GM18858 (cell line): Measurements from ENCODE around the gene PIAS3.

Experiments used
- ATAC-seq: cut with Tn5 transposase; IDR thresholded peaks from one replicate; pipeline ENCODE4 v1.9.1; 2021; ENCODE audit not compliant: unreplicated experiment

The PIAS3 gene

DNA sequence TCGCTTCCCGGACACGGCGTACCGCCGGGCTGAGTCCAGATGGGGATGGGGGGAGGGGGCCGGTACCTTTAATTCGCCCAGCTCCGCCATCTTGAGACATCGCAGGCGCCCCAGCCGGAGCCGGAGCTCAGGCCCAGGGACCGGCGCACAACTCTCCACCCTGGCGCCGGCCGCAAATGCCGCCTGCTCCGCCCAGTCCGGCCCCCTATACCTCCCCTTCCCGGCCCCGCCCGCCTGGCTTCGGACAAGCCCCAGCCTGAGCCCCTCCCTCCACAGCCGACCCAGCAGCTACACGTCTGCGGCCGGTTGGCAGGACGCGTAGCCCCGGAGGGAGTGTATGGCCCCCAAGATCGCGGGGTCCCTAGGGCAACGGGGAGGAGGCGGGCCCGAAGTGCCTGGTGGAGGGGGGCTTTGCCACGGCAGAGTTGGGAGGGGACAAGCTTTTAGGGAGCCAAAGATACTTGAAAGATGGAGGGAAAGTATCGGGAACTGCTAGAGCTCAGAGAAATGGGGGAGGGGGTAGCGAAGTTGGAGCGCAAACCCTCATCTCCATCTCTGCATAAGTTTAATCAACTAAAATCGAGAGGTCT, at the start of gene PIAS3:
Gene PIAS3 (minus strand): TSS at position 181 of the 590 bp plus-strand sequence. CDS start 91 bp downstream, at position 90.
- peak; percentile 73 for ATAC-seq

DNA sequence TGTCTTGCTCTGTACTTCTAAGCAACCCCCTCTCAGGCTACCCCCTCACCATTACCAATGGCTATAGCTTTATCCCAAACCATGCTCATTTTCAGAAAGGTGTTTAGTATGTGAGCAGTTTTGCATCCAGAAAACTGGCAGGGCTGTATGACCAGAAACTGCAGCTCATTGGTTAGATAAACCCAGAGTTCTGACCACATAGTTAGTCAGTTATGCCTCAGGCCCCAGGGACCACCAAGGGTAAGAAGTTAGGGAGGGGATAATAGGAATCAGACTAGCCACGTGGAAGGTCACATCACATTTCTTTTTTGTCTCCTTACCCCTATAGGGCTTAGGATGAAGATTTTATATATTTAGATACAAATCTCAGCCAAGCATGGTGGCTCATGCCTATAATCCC, 49.8 kb upstream of the PIAS3 start:
- no peak for ATAC-seq

DNA sequence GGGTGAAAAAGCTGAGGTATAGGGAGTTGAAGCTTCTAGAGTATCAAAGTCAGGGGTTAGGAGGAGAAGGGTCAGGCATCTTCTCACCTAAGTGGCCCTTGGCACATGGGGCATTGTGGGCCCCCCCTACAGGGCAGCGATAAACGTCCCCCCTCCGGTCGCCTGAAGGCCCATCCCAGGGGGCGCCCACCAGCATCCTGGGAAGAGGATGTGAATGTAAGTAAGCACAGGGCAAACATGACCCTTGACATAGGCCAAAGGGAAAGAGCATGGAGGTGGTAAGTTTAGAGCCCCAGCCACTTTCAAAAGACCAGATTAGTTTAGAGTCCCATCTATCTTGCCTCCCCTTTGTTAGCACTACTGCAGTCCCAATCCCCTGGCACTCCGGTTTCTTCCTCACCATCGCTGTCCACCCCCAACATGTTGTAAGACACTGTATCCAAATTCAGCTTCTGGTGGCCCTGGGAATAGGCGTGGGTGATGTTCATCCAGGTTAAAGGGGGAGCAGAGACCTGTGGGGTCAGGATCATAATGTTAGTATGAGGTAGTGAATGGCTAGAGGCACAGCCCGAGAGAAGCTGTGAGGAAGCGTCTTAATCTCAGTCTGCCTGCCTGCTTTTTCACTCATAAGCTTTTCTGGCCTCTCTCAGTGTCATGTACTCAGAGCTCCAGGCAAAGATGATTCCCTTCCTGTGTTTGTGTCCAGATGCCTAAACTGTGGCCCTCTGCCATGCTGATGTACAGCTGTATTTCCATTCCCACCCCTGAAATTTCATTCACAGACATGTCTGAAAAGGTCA, 48.3 kb upstream of the PIAS3 start:
- no peak for ATAC-seq

DNA sequence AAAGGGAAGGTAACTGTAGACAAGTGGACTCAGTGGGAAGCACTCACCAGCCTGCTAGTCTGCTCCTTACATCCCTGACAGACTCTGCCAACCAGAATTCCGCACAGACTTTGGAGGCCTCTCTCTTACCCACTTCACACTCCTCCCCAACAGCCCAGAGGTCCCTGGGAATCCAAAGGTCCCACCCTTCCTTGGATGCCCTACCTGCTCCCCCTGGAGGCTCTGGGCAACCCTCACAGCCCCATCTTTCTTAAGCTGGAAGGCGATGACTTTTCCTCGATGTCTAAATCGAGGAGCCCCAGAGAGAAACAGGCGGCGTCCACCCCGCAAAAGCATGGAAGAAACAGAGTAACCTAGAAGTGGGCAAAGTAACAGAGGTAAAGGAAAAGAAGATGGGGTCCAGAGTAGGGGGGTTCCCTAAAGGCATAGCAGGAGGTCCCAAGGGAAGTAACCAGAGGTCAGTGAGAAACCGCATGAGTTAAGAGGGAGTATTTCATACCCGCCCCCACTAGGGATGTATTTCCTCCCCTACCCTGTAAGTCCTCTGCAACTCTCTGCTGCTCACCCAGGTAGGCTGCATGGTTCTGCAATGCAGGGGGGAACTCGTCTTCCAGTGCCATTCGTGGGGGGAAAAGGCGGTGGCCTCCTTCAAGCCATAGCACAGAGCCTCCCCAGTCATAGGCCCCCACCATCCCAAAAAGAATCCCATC, 42.6 kb upstream of the PIAS3 start:
- no peak for ATAC-seq

DNA sequence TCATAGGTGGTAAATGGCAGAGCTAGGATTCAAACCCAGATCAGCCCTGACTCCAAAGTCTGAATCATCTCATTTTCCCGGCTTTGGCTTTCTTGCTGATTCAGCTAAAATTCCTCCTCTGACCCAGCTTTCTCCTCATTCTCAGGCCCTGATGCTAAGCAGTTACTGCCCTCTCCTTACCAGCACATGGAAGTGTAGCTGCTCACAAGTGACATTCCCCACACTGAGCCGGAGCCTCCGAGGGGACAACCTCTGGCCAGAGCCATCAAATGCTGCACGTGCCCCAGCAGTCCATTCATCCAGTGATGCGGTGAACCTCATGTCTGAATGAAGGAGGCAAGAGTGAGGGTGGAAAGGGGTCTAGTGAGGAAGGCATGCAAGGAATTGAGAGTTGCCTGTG, 39.9 kb upstream of the PIAS3 start:
- ATAC-seq = no peak

DNA sequence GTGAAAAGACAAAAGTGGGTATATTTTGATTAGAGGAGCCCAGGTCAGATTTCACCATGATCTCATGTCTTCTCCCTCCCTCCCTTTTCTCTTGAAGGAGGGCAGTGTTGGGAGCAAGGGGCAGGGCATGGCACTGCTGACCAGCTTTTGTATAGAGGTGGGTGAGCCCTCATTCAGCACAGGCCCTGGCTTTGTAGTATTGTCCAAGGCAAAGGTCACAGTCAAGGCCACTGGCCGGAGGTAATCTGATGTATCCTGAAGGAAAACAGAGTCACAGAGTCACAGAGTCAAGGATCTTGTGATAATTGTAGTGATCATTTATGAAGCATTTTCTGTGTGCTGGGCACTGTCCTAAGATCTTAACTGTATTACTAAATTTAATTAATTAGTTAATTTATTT, 39.1 kb upstream of the PIAS3 start:
- ATAC-seq = no peak

DNA sequence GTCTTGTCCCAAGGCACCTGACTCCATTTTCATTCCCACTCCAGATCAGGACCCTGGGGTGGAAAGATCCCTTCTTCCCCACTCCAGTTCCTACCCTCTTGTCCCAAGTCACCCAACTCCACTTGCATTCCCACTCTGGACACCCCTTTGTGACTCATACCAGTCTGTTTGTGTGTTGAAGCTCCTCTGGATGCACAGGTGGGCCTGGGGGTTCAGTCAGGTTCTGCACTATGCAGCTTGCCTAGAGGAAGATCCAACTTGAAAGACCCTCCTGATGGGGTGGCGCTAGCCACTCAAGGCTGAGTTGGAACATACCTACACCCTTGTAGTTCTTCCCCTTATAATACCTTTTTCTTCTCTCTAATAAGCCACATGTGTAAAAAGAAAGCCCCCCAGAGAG, 36.6 kb upstream of the PIAS3 start:
- no peak for ATAC-seq

DNA sequence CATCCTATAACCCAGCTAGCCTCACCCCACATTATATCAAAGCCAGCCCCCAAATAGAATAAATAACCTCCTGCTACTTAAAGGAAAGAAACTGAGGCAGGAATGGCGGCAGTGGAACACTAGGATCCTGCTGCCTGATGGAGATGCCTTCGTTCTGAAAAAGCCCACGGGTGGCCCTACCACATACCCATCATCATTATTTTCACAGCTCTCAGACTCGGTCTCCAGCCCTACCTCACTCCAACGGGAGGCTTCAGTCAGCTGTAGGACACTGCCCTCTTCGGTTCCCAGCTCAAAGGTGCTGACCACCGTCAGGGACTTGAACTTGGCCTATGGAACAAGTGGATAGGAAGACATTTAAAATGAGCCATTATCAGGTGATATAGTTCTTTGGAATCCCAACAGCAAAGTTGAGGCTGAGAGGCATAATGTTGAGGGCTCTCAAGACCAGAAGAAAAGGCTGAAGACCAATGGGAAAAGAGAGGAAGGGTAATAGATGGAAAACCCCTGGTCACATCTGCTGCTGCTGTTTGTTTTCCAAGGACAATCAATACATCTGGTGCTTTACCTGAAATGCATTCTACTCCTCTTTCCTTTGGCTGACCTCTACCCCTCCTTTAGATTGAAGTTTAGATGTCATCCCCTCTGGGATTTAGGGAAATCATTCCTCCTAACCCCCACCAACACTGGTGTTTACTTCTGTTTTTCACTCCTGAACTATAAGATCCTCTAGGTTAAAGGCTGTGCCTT, 34.6 kb upstream of the PIAS3 start:
- ATAC-seq = no peak

DNA sequence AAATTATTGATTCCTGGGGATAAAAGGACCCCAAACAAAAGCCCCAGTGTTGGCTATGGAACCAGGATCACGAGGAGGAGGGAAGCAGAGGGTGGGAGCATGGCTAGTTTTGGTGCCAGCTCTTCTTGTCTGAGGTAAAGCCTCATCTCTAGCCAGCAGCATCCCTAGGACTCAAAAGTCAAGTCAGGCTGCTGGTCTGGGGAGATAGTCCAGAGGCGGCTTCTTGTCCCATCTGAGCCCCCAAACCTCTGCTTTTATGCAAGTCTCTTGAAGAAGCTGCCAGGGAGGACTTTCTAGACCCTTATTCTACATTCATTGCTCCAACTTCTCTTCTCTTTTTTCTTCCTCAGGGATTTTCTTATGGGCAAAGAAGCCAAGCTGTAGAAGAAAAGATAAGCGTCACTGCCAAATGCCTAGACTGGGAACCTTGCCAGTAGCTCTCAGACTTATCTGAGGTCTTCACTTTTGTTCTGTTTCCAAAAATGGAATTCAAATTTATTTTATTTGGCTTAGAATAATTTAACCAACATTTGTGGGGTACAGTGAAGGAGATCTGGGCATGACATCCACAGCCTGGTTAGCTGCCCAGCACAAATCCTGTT, 33.7 kb upstream of the PIAS3 start:
- ATAC-seq = no peak

DNA sequence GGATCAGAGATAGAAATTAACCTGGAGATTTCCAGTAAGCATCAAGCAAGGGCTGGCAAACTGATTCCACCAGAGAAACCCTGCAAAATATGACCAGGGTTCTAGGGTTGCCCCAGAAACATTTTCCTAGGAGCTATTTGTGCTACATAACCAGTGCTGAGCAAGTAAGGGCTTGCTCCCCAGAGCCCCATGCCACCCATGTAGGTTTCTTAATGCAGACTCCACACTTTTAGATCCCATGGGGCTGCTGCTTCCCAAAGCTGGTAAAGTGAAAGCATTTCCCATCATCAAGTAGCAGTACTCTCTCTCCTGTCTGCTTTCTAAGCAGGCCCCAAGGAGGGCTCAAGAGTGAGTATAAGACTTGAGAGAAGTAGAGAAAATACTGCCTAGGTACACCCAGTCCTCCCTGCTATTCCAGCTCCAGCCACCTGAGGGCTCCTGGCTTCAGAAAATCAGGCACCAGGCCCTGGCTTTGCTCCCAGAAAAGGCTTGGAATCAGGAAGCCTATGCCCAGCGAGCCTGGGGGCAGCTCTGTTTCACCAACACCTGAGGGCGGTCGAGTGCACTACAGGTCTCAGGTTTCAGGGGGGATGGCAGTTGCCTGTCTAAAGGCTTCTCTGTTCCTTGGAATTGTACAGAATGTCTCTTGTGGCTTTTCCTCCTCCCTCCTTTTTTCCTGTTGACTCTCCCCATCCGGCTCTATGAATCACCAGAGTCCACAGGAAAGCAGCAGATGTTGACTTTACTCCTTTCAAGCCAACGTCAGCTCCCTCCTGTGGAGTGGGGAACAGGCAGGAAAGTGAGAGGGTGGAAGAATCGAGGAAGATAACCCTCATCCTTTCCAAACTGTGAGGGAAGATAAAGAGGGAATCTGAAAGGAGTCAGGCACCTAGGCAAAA, 33.0 kb upstream of the PIAS3 start:
- no peak for ATAC-seq

DNA sequence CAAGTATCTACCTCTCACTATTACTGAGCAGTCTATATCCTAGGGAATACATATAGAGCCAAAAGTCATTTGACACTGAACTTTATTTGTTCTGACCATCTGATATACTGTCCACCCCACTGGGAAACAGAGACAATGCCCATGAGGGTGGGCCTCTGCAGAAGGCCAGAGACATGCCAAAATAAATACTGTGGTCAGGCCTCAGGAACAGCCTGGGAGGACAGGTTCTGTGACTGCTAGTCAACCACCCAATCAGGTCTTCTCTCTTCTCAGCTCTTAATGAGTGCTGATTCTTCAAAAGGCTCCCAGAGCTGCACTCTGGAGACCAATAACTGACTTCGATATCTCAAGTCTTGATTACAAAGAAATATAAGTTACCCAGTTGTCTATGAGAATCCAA, 32.3 kb upstream of the PIAS3 start:
- ATAC-seq = no peak

DNA sequence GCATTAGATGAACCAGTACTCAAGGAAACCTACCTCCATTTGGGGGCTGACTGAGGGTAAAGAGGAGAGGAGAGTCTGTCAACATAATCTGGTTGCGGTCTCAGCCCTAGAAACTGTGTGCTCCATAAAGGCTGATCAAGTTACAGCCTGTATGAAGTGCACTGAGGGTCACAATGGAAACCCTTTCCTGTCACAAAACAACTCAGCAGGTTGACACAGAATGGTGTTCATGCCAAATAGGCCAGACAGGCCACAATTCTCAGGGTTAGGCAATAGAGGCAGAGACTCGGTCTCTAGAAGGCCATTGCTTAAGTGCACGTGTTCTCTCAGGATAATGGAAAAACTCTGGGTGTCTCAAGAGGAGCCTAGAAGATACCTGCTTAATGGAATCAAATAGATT, 30.8 kb upstream of the PIAS3 start:
- ATAC-seq = no peak

DNA sequence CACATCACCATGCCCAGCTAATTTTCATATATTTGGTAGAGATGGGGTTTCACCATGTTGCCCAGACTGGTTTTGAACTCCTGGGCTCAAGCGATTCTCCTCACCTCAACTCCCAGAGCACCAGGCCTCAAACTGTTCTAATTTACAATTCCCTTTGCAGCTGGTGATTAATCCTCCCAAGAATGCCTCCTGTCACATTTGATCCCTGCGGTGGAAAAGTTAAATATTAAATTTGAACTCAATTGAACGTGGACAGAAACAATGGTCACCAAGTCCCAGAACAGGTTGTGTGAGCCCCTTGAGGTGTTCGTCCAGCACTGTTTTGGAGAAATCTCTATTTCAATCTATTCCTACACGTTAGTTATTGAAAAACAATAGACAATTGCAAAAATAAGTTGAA, 28.8 kb upstream of the PIAS3 start:
- ATAC-seq = no peak

DNA sequence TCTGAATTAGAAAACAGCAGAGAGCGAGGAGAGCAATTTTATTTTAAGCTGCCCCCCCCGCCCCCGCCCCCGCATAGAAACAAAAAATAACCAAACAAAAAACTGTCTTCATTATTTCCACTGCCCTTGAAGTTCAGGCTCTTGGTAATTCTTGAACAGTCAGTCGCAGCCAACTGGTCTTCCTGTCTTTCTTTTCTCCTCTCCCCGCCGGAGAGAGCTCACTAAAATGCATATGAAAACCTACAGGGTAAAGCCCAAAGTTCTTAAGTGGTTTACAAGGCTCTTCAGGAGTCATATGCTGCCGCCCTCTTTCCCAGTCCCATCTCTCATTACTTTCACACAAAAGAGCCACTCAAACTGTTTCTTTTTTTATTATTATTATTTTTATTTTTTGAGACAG, 27.9 kb upstream of the PIAS3 start:
- no peak for ATAC-seq

DNA sequence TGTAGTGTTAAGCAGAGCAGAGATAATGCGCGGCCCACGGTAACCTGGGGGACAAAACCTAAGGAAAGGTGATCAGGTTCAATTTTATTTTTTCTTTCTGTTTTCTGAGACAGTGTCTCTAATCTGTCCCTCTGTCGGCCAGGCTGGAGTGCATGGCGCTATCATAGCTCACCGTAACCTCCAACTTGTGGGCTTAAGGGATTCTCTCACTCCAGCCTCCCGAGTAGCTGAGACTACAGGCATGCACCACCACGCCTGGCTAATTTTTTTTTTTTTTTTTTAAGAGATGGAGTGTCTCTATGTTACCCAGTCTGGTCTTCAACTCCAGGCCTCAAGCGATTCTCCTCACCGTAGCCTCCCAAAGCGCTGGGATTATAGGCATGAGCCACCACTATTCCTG, 27.5 kb upstream of the PIAS3 start:
- ATAC-seq = no peak

DNA sequence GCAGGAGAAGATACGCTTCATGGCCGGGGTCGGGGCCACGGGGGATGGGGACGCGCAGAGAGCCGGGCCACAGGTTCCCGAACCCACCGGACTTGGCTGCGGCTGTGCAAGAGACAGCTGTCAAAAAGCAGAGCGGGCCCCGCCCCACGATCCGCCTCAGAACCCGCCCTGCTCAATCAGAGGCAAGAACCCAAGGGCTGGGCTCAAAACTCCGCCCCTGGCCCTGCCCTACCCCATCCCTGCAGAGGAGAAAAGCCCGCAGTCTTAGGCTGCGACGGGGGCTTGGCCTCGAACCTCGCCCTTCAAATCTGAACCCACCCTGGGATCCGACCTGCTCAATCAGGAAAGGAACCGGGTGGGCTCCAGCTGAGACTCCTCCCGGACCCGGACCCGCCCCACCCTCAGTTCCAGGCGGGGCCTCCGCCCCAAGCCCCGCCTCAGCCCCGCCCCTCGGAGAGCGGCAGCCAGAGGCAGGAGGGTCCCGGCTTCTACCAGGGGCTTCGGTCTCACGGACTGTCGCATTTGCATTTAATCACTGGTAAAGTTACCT, 26.9 kb upstream of the PIAS3 start, which contains the start of gene ANKRD35:
Gene ANKRD35 (minus strand): TSS at position 129 of the 550 bp plus-strand sequence. CDS start 108 bp downstream, at position 21.
- peak; percentile 88 for ATAC-seq

DNA sequence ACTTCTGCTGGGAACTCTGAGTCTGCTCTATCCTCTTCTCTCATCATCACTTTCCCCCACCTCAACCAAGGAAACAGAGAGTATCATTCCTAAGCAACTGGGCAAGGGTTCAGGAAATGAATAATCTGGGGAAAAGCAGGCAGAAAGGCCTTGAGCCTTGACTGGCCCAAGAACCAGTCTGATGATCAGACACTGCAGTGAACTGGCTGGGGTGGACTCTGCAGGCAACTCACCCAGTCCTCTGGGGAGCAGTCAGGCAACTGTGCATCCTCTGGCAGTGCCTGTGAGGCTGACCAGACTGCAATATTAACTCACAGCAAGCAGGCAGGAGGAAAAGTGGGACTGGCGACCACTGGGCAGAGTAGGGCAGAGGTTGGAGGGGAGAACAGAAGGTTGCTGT, 25.8 kb upstream of the PIAS3 start:
- no peak for ATAC-seq

DNA sequence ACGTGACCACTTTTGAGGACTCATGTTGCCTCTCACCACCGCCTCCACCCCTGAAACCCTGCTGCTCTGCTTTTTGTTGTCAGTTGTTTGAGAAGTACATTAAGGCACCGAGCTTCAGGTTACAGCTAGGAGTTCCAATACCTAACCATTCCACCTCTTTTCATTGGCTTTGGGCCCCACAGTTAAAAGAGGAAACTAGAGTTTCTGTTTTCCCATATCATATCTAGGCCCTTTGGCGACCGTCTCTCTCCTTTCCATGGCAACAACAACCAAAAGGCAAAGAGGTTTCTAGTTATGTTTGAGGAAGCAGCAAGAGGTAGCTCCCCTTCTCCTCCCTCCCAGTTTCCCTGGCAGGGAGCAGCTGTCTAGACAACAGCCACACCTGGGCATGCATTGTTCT, 20.9 kb upstream of the PIAS3 start:
- no peak for ATAC-seq

DNA sequence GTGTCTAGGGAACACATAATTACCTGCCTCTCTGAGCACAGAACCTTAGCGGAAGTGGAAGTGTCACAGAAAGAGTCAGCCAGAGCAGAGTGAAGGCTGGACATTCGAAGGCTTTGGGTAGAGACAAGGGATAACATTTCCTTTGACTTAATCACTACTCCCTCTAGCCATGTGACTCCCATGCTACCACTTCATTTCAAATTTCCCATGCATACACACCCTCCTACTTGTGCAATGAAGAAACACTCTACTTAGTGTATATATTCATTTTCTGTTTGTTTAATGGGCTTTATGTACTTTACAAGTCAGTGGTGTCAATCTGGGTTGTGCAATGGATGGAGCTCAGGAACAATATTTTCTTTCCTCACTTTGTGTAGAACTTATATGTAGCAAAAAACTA, 19.8 kb upstream of the PIAS3 start:
- no peak for ATAC-seq
